Stimulated activated CD4-positive, alpha-beta T cell treated with anti-CD3 and anti-CD28 coated beads, Interleukin-12 subunit alpha, Interleukin-12 subunit beta, amount 100 ng/mL, for 4 hours (primary cell): ENCODE data around the gene VPS26A.
"Not testable (repeated sequence)": the region's sequence is repeated elsewhere in the genome, so short reads cannot be mapped to it uniquely, and the experiment has no call there.

Experiments
- DNase-seq: peaks from one replicate; pipeline ENCODE4 v3.0.0-alpha.2; 2020

Gene VPS26A

GRCh38 chr10:69103784-69104183, 20.2 kb upstream of the VPS26A start:
- DNase-seq: no peak

GRCh38 chr10:69104994-69105790, 18.8 kb upstream of the VPS26A start:
- no peak for DNase-seq

GRCh38 chr10:69107176-69107490, 16.8 kb upstream of the VPS26A start:
- DNase-seq: no peak

- no peak for DNase-seq
Observed at GRCh38 chr10:69107699-69108098, 16.3 kb upstream of the VPS26A start.

- no peak for DNase-seq
Observed at GRCh38 chr10:69119896-69120295, 4.1 kb upstream of the VPS26A start.

GRCh38 chr10:69123306-69123746, 652 bp upstream of the VPS26A start:
- DNase-seq: no peak

GRCh38 chr10:69124563-69125268, 738 bp downstream of the VPS26A start:
- DNase-seq: peak; percentile 19

GRCh38 chr10:69125554-69125953, 1.6 kb downstream of the VPS26A start:
- no peak for DNase-seq

- DNase-seq: no peak
Observed at GRCh38 chr10:69130251-69130650, 6.3 kb downstream of the VPS26A start.

- DNase-seq: no peak
Observed at GRCh38 chr10:69139961-69140360, 16.0 kb downstream of the VPS26A start.

- no peak for DNase-seq
Observed at GRCh38 chr10:69141304-69141703, 17.3 kb downstream of the VPS26A start.

GRCh38 chr10:69142074-69142473, 18.1 kb downstream of the VPS26A start:
- not testable (repeated sequence) for DNase-seq

- DNase-seq: no peak
Observed at GRCh38 chr10:69142983-69143382, 19.0 kb downstream of the VPS26A start.

GRCh38 chr10:69145329-69145728, 21.4 kb downstream of the VPS26A start:
- DNase-seq: no peak

GRCh38 chr10:69145864-69146263, 21.9 kb downstream of the VPS26A start:
- no peak for DNase-seq

GRCh38 chr10:69146759-69147158, 22.8 kb downstream of the VPS26A start:
- no peak for DNase-seq

GRCh38 chr10:69151984-69152383, 28.0 kb downstream of the VPS26A start:
- no peak for DNase-seq

- no peak for DNase-seq
Observed at GRCh38 chr10:69153227-69153626, 29.2 kb downstream of the VPS26A start.

GRCh38 chr10:69160809-69161241, 36.8 kb downstream of the VPS26A start:
- DNase-seq: no peak

- no peak for DNase-seq
Observed at GRCh38 chr10:69168493-69168892, 44.5 kb downstream of the VPS26A start.

- DNase-seq: no peak
Observed at GRCh38 chr10:69172241-69172982, 48.4 kb downstream of the VPS26A start.

GRCh38 chr10:69175326-69175725, 51.3 kb downstream of the VPS26A start:
- DNase-seq: not testable (repeated sequence)

GRCh38 chr10:69176823-69177222, 52.8 kb downstream of the VPS26A start:
- DNase-seq: no peak
